HTERT RPE-1 (cell line): ENCODE results near the gene DNASE1L2.
"Not testable (repeated sequence)": the region's sequence is repeated elsewhere in the genome, so short reads cannot be mapped to it uniquely, and the experiment has no call there.

Experiments used
- in situ Hi-C: fragments of 300-500 bp; cut with MboI; formaldehyde crosslinking; loops from 4 replicates; pipeline ENCODE4 v1.14.3; 2020; ENCODE audit warnings: low sequenced_read_pairs

The DNASE1L2 gene

GRCh38 chr16:2267505-2267912, 31.3 kb downstream of the DNASE1L2 start:
- in situ Hi-C loops = not testable (repeated sequence)

- in situ Hi-C loops = no loop called here
Measured at GRCh38 chr16:2267913-2268666, 31.8 kb downstream of the DNASE1L2 start, which contains the start of gene RNPS1. TSS of gene RNPS1 (minus strand) at chr16:2268126. CDS start at chr16:2264643, 3,483 bp downstream.

- in situ Hi-C loops = no loop called here
Measured at GRCh38 chr16:2270070-2270462, 33.8 kb downstream of the DNASE1L2 start.

- in situ Hi-C loops = no loop called here
Measured at GRCh38 chr16:2270588-2271470, 34.6 kb downstream of the DNASE1L2 start.

GRCh38 chr16:2271848-2272461, 35.7 kb downstream of the DNASE1L2 start:
- in situ Hi-C loops = no loop called here

- in situ Hi-C loops = no loop called here
Measured at GRCh38 chr16:2273484-2273883, 37.2 kb downstream of the DNASE1L2 start.

GRCh38 chr16:2273931-2274330, 37.7 kb downstream of the DNASE1L2 start:
- in situ Hi-C loops = no loop called here

- in situ Hi-C loops = no loop called here
Measured at GRCh38 chr16:2275476-2276367, 39.5 kb downstream of the DNASE1L2 start.

GRCh38 chr16:2276368-2277195, 40.3 kb downstream of the DNASE1L2 start:
- in situ Hi-C loops = no loop called here

GRCh38 chr16:2277466-2278271, 41.4 kb downstream of the DNASE1L2 start:
- in situ Hi-C loops = no loop called here

GRCh38 chr16:2278272-2278608, 42.0 kb downstream of the DNASE1L2 start:
- in situ Hi-C loops = no loop called here

- in situ Hi-C loops = no loop called here
Measured at GRCh38 chr16:2278956-2279800, 42.9 kb downstream of the DNASE1L2 start.

GRCh38 chr16:2280461-2280860, 44.2 kb downstream of the DNASE1L2 start:
- in situ Hi-C loops = no loop called here

- in situ Hi-C loops = no loop called here
Measured at GRCh38 chr16:2280981-2281542, 44.8 kb downstream of the DNASE1L2 start.

GRCh38 chr16:2282262-2282661, 46.0 kb downstream of the DNASE1L2 start:
- in situ Hi-C loops = no loop called here

- in situ Hi-C loops = no loop called here
Measured at GRCh38 chr16:2282866-2283555, 46.8 kb downstream of the DNASE1L2 start.
